IMR-90 (cell line): ENCODE results near the gene ZBTB32.

ENCODE experiments used
- MAFK ChIP-seq: IDR thresholded peaks from 2 replicates; pipeline ENCODE4 v1.6.1; 2012; ENCODE audit warnings: low read depth, low read length, improper control_type of control experiment
- POLR2A ChIP-seq: IDR thresholded peaks from 2 replicates; pipeline ENCODE4 v1.6.1; 2012; ENCODE audit warnings: mild to moderate bottlenecking, low read depth, low read length

DNA sequence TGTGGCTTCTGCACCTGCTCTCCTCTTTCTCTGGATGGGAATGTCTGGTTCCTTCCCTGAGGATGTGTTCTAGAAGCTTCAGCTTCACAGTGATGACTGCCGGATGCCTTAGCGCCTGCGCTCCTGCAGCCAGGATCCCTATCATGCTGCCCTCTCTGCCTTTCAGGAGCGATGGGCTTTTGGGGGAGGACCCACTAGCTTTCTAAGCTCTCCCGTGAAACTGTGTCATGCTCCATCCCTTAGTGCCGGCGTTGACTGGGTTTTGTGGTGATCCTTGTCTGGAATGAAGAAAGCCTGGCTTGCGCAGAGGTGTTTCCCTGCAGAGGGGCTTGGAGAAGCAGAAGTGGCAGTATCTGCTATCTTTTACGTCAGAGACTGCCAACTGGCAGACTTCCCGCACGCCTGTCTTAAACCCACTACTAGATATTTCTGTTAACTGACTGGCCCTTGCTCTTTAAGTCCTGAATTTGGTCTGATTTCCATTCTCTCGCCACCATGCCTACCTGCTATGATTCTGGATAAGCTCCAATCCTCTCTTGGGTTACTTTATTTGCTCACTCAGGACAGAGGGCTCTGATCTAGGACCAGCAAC is 9.6 kb downstream of the ZBTB32 start:
- TF ChIP-seq POLR2A (no peak), MAFK (no peak)
